HG03064 (cell line): ENCODE data around the gene LPAR5.
"Not testable (repeated sequence)": the region's sequence is repeated elsewhere in the genome, so short reads cannot be mapped to it uniquely, and the experiment has no call there.

Source experiments
- ATAC-seq: cut with Tn5 transposase; IDR thresholded peaks from one replicate; pipeline ENCODE4 v1.9.1; 2021; ENCODE audit warnings: low read depth; ENCODE audit not compliant: unreplicated experiment

Gene LPAR5

GRCh38 chr12:6608592-6609281, 27.0 kb downstream of the LPAR5 start:
- ATAC-seq = no peak

- ATAC-seq = no peak
Observed at GRCh38 chr12:6607751-6608591, 27.8 kb downstream of the LPAR5 start.

- ATAC-seq = no peak
Observed at GRCh38 chr12:6606331-6607131, 29.2 kb downstream of the LPAR5 start.

- ATAC-seq = no peak
Observed at GRCh38 chr12:6605421-6606330, 30.1 kb downstream of the LPAR5 start.

GRCh38 chr12:6604259-6605029, 31.3 kb downstream of the LPAR5 start:
- no peak for ATAC-seq

- ATAC-seq = no peak
Observed at GRCh38 chr12:6603095-6603567, 32.6 kb downstream of the LPAR5 start.

GRCh38 chr12:6602526-6602925, 33.2 kb downstream of the LPAR5 start:
- no peak for ATAC-seq

- ATAC-seq = not testable (repeated sequence)
Observed at GRCh38 chr12:6595673-6596072, 40.1 kb downstream of the LPAR5 start.

GRCh38 chr12:6592087-6592486, 43.7 kb downstream of the LPAR5 start:
- ATAC-seq = no peak

GRCh38 chr12:6586569-6586968, 49.2 kb downstream of the LPAR5 start:
- ATAC-seq = not testable (repeated sequence)

GRCh38 chr12:6584293-6584692, 51.5 kb downstream of the LPAR5 start:
- ATAC-seq = no peak

- no peak for ATAC-seq
Observed at GRCh38 chr12:6582959-6583358, 52.8 kb downstream of the LPAR5 start.

GRCh38 chr12:6582196-6582595, 53.6 kb downstream of the LPAR5 start:
- ATAC-seq = no peak

- ATAC-seq = no peak
Observed at GRCh38 chr12:6575648-6576047, 60.1 kb downstream of the LPAR5 start.

- no peak for ATAC-seq
Observed at GRCh38 chr12:6574576-6575295, 61.0 kb downstream of the LPAR5 start.

- no peak for ATAC-seq
Observed at GRCh38 chr12:6573001-6573400, 62.8 kb downstream of the LPAR5 start.

- no peak for ATAC-seq
Observed at GRCh38 chr12:6570264-6570887, 65.4 kb downstream of the LPAR5 start.

GRCh38 chr12:6569786-6570185, 66.0 kb downstream of the LPAR5 start:
- no peak for ATAC-seq
